Cardiac septum (tissue), 1 donor: ENCODE data around the gene THAP6. TPM values are rescaled to one million over a fixed set of nuclear protein-coding genes. Genes with fewer than 3 reads are reported as not detected.

Experiments
- DNase-seq: peaks from one replicate; pipeline ENCODE4 v3.0.0-alpha.2; 2020; ENCODE audit warnings: low spot score
- intact Hi-C: fragments of 100-400 bp; cut with DNase I; formaldehyde crosslinking; loops from one replicate; pipeline ENCODE4 v1.14.0; 2022
- total RNA-seq: library from RNA; stranded (reverse); fragmentation: NEBNext Ultra II Directional; extraction: Animal tissue kit (Norgen Biotek cat#: 25700); gene quantifications from one replicate; pipeline ENCODE4 v1.2.1, GENCODE V29; 2021
- donor health status: DM: no; HTN: no; CAD: no.

The THAP6 gene
- total RNA-seq, 1 donor from 2014 or later: 22.6 TPM

GRCh38 chr4:75555294-75556164 is 41.3 kb downstream of the THAP6 start, which contains the start of gene ODAPH:
TSS of gene ODAPH (plus strand) at chr4:75556066. CDS start at chr4:75556083, 17 bp downstream.
- intact Hi-C loops: no loop called here

GRCh38 chr4:75557696-75558095 is 43.4 kb downstream of the THAP6 start:
- DNase-seq: no peak
- intact Hi-C loops: no loop called here

More at GRCh38 chr4:75555294-75556164, 41.3 kb downstream of the THAP6 start, which contains the start of gene ODAPH:
- no peak for DNase-seq

DNA sequence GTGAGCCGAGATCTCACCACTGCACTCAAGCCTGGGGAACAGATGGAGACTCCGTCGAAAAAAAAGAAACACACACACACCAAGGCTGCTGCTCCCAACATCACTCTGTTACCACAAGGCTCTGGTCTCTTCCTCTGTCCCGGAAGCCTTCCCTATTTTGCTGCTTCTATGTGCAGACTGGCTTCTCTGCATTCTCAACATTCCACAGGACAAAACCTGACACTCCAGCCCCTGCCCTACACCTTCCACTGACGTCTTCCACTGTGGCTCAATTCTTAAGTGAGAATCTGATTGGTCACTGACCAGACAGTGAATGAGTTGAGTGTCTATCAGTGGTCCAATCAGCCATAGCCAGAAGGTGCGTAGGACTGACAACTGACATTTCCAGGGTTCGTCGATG is 47.5 kb downstream of the THAP6 start:
- intact Hi-C loops: no loop called here
- no peak for DNase-seq

DNA sequence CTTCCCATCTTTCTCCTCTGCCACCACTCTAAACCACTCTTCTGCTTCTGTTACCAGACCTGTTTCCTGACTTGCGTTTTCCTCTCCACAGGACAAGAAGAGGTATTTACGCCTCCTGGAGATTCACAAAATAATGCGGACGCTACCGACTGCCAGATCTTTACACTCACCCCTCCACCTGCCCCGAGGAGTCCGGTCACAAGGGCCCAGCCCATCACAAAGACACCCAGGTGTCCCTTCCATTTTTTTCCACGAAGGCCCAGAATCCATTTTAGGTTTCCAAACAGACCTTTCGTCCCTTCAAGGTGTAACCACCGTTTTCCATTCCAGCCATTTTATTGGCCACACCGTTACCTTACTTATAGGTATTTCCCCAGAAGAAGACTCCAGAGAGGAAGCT is 49.8 kb downstream of the THAP6 start:
- intact Hi-C loops: no loop called here

DNA sequence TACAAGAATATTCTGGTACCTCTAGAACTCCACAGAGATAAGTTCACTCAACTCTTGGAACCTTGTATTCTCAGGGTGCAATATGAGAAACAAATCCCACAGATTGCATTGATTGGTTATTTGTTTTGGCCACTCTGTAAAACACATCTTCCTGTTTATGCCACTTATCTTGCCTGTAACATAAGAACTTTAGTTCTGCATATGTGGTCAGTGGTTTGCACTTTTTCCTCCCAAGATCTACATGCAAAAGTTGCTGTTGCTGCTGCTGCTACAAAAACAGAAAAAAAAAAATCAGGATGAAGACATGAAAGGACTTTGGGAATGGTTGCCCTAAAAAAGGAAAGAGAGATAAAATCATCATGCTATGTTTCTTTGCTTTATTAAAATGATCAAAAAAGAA is 51.2 kb downstream of the THAP6 start:
- no peak for DNase-seq
- intact Hi-C loops: no loop called here

More for the DNA sequence above, 49.8 kb downstream of the THAP6 start:
- no peak for DNase-seq

DNA sequence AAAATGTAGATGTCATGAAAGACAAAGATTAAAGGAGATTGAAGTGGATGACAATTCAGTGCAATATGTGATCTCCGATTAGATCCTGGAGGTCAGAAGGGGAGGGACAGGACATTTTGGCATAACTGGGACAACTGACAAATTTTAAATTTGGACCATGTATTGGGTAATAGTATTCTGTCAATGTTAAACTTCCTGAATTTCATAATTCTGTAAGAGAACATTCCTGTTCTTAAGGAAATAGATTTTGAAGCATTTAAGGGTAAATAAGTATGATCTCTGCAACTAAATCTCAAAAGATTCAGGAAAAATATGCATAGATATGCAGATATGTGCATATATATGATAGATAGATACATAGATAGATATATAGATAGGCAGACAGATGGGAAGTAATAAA is 52.6 kb downstream of the THAP6 start:
- DNase-seq: no peak
- intact Hi-C loops: no loop called here

- intact Hi-C loops: no loop called here
- no peak for DNase-seq
Observed at GRCh38 chr4:75567725-75568124, 53.5 kb downstream of the THAP6 start.

Other genes starting within 250 kb of the THAP6 start
- 43.4 TPM for gene RCHY1, start 70 bp upstream of the THAP6 start, total RNA-seq
- gene ODAPH, start 41.6 kb downstream of the THAP6 start, total RNA-seq: not detected
- gene CDKL2, start 116.1 kb downstream of the THAP6 start, total RNA-seq: 0.70 TPM
- gene G3BP2, start 158.9 kb downstream of the THAP6 start, total RNA-seq: 78.3 TPM
- 70.5 TPM for gene USO1, start 210.1 kb downstream of the THAP6 start, total RNA-seq